ENCODE data around the gene FA2H. TPM values are rescaled to one million over a fixed set of nuclear protein-coding genes. Genes with fewer than 3 reads are reported as not detected.
A peak's percentile ranks its signal among the peaks of the same experiment; 100 is the strongest.

FA2H gene
- total and polyA plus RNA-seq, 2 experiments from 2014 or later, result 5.7 to 6.3 TPM

DNA sequence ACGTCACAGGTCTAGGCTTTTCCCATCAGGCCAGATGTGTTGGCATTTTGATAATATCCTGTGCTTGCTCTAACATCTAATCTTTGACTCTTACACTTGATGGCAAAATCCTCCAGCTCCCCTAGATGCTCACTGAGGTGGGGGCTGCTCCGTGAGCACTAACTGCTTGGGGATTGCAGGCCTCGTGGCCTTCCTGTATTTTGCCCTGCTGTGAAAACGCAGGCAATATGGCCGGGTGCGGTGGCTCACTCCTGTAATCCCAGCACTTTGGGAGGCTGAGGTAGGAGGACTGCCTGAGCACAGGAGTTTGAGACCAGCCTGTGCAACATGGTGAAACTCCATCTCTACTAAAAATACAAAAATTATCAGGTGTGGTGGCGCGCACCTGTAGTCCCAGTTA is 64.2 kb downstream of the FA2H start (continued):
- TF ChIP-seq POLR2AphosphoS5 (IDR thresholded peaks at IDR 0.05; ENCODE audit: low read depth), result no peak
- TF ChIP-seq CTCF (conservative IDR thresholded peaks at IDR 0.05; ENCODE audit: low read depth in 2 of 2), result no peak
- TF ChIP-seq STAT1 (IDR thresholded peaks at IDR 0.05; ENCODE audit: unreplicated experiment), result no peak
- TF ChIP-seq ZNF114 (CRISPR knock-in tag; IDR thresholded peaks at IDR 0.05), result no peak
- no peak for TF ChIP-seq JUNB (IDR thresholded peaks at IDR 0.05; ENCODE audit: unreplicated experiment)
- TF ChIP-seq, protein P1, sequence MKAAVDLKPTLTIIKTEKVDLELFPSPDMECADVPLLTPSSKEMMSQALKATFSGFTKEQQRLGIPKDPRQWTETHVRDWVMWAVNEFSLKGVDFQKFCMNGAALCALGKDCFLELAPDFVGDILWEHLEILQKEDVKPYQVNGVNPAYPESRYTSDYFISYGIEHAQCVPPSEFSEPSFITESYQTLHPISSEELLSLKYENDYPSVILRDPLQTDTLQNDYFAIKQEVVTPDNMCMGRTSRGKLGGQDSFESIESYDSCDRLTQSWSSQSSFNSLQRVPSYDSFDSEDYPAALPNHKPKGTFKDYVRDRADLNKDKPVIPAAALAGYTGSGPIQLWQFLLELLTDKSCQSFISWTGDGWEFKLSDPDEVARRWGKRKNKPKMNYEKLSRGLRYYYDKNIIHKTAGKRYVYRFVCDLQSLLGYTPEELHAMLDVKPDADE (IDR thresholded peaks at IDR 0.05), result no peak
- no peak for TF ChIP-seq CREB1 (CRISPR knock-in tag; IDR thresholded peaks at IDR 0.05; ENCODE audit: low read depth)
- no peak for TF ChIP-seq NANOG (IDR thresholded peaks at IDR 0.05; ENCODE audit: borderline replicate concordance)

DNA sequence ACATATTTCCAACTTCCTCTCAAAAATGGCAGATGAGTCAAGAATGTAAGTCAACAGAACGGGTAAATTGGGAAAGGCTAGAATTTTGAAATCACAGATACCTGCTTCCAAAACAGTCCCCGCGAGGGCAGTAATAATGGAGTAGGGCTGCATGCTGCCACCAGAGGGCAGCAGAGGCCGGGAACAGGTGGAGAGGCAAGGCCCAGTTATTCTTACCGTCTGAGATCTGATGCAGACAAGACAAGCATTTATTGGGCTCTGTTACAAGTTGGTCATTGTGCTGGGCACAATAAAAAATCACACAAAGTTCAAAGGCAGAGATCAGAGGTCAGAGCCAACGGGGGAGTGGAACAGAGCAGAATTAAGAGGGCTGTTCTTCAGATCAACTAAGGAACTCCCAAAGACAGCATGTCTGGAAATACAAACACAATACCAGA is 65.2 kb downstream of the FA2H start:
- Histone ChIP-seq H3K27me3 (ENCODE audit: insufficient read depth) (no peaks in the 10 kb centered on the region), H3K36me3 (ENCODE audit: insufficient read depth) (no peaks in the 10 kb centered on the region), H2AFZ (peak overlapping the region; percentile 48; the same call in 1 of the 2 replicates), H3K9me2 (ENCODE audit: insufficient read depth) (no peaks in the 10 kb centered on the region), H3F3A (replicated peaks; ENCODE audit: low read depth) (no peaks in the 10 kb centered on the region), H4K20me1 (replicated peaks; ENCODE audit: insufficient read depth) (no peaks in the 10 kb centered on the region), H3K79me2 (replicated peaks; ENCODE audit: insufficient read depth) (no peaks in the 10 kb centered on the region), H3K4me1 (ENCODE audit: insufficient read depth) (no peaks in the 10 kb centered on the region), H3K4me2 (no peak overlapping the region), H3K27ac (ENCODE audit: low read depth) (no peak overlapping the region), H3K4me3 (no peak overlapping the region)
- peak; percentile 88 for DNase-seq (ENCODE audit: low spot score)
- no peaks in the 10 kb centered on the region; the same call in 2 of the 3 replicates for H3K9me3 Mint-ChIP-seq
- H3K27me3 Mint-ChIP-seq (ENCODE audit: insufficient read depth, low read depth, poor library complexity), result peaks cover 10% of the 10 kb centered on the region
- no peak overlapping the region for H3K4me3 Mint-ChIP-seq
- TF ChIP-seq CTCF (conservative IDR thresholded peaks at IDR 0.05; ENCODE audit: low read depth in 2 of 2) (peak; percentile 98 to 99), JUNB (IDR thresholded peaks at IDR 0.05; ENCODE audit: unreplicated experiment) (no peak), NANOG (IDR thresholded peaks at IDR 0.05; ENCODE audit: borderline replicate concordance) (no peak)
- TF ChIP-seq, protein P2, sequence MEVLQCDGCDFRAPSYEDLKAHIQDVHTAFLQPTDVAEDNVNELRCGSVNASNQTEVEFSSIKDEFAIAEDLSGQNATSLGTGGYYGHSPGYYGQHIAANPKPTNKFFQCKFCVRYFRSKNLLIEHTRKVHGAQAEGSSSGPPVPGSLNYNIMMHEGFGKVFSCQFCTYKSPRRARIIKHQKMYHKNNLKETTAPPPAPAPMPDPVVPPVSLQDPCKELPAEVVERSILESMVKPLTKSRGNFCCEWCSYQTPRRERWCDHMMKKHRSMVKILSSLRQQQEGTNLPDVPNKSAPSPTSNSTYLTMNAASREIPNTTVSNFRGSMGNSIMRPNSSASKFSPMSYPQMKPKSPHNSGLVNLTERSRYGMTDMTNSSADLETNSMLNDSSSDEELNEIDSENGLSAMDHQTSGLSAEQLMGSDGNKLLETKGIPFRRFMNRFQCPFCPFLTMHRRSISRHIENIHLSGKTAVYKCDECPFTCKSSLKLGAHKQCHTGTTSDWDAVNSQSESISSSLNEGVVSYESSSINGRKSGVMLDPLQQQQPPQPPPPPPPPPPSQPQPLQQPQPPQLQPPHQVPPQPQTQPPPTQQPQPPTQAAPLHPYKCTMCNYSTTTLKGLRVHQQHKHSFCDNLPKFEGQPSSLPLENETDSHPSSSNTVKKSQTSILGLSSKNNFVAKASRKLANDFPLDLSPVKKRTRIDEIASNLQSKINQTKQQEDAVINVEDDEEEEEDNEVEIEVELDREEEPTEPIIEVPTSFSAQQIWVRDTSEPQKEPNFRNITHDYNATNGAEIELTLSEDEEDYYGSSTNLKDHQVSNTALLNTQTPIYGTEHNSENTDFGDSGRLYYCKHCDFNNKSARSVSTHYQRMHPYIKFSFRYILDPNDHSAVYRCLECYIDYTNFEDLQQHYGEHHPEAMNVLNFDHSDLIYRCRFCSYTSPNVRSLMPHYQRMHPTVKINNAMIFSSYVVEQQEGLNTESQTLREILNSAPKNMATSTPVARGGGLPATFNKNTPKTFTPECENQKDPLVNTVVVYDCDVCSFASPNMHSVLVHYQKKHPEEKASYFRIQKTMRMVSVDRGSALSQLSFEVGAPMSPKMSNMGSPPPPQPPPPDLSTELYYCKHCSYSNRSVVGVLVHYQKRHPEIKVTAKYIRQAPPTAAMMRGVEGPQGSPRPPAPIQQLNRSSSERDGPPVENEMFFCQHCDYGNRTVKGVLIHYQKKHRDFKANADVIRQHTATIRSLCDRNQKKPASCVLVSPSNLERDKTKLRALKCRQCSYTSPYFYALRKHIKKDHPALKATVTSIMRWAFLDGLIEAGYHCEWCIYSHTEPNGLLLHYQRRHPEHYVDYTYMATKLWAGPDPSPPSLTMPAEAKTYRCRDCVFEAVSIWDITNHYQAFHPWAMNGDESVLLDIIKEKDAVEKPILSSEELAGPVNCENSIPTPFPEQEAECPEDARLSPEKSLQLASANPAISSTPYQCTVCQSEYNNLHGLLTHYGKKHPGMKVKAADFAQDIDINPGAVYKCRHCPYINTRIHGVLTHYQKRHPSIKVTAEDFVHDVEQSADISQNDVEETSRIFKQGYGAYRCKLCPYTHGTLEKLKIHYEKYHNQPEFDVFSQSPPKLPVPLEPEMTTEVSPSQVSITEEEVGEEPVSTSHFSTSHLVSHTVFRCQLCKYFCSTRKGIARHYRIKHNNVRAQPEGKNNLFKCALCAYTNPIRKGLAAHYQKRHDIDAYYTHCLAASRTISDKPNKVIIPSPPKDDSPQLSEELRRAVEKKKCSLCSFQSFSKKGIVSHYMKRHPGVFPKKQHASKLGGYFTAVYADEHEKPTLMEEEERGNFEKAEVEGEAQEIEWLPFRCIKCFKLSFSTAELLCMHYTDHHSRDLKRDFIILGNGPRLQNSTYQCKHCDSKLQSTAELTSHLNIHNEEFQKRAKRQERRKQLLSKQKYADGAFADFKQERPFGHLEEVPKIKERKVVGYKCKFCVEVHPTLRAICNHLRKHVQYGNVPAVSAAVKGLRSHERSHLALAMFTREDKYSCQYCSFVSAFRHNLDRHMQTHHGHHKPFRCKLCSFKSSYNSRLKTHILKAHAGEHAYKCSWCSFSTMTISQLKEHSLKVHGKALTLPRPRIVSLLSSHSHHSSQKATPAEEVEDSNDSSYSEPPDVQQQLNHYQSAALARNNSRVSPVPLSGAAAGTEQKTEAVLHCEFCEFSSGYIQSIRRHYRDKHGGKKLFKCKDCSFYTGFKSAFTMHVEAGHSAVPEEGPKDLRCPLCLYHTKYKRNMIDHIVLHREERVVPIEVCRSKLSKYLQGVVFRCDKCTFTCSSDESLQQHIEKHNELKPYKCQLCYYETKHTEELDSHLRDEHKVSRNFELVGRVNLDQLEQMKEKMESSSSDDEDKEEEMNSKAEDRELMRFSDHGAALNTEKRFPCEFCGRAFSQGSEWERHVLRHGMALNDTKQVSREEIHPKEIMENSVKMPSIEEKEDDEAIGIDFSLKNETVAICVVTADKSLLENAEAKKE (CRISPR knock-in tag; IDR thresholded peaks at IDR 0.05), result no peak
- H3K4me1 Mint-ChIP-seq, result no peaks in the 10 kb centered on the region; the same call in 2 of the 3 replicates
- H3K27ac Mint-ChIP-seq, result no peak overlapping the region
- ATAC-seq, result peak; percentile 96
- H3K36me3 Mint-ChIP-seq (ENCODE audit: low read depth), result no peaks in the 10 kb centered on the region

Data from GM23338 (cell line).